Measurements from ENCODE around the gene HSD17B3.

- no peak for TF ChIP-seq POLR2A (IDR thresholded peaks at IDR 0.05)
- TF ChIP-seq, protein P1, sequence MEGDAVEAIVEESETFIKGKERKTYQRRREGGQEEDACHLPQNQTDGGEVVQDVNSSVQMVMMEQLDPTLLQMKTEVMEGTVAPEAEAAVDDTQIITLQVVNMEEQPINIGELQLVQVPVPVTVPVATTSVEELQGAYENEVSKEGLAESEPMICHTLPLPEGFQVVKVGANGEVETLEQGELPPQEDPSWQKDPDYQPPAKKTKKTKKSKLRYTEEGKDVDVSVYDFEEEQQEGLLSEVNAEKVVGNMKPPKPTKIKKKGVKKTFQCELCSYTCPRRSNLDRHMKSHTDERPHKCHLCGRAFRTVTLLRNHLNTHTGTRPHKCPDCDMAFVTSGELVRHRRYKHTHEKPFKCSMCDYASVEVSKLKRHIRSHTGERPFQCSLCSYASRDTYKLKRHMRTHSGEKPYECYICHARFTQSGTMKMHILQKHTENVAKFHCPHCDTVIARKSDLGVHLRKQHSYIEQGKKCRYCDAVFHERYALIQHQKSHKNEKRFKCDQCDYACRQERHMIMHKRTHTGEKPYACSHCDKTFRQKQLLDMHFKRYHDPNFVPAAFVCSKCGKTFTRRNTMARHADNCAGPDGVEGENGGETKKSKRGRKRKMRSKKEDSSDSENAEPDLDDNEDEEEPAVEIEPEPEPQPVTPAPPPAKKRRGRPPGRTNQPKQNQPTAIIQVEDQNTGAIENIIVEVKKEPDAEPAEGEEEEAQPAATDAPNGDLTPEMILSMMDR (IDR thresholded peaks at IDR 0.05): no peak
These were observed at the start of gene HSD17B3 for GRCh38 chr9:96302021-96302420.
